COR-L47 (cell line): ENCODE measurements around the gene PLEKHG4B.
"Not testable (repeated sequence)": the region's sequence is repeated elsewhere in the genome, so short reads cannot be mapped to it uniquely, and the experiment has no call there.

Experiments used
- DNase-seq: peaks from one replicate; lab custom pipeline; 2025; lab: John Stamatoyannopoulos, UW

PLEKHG4B gene, protein sequence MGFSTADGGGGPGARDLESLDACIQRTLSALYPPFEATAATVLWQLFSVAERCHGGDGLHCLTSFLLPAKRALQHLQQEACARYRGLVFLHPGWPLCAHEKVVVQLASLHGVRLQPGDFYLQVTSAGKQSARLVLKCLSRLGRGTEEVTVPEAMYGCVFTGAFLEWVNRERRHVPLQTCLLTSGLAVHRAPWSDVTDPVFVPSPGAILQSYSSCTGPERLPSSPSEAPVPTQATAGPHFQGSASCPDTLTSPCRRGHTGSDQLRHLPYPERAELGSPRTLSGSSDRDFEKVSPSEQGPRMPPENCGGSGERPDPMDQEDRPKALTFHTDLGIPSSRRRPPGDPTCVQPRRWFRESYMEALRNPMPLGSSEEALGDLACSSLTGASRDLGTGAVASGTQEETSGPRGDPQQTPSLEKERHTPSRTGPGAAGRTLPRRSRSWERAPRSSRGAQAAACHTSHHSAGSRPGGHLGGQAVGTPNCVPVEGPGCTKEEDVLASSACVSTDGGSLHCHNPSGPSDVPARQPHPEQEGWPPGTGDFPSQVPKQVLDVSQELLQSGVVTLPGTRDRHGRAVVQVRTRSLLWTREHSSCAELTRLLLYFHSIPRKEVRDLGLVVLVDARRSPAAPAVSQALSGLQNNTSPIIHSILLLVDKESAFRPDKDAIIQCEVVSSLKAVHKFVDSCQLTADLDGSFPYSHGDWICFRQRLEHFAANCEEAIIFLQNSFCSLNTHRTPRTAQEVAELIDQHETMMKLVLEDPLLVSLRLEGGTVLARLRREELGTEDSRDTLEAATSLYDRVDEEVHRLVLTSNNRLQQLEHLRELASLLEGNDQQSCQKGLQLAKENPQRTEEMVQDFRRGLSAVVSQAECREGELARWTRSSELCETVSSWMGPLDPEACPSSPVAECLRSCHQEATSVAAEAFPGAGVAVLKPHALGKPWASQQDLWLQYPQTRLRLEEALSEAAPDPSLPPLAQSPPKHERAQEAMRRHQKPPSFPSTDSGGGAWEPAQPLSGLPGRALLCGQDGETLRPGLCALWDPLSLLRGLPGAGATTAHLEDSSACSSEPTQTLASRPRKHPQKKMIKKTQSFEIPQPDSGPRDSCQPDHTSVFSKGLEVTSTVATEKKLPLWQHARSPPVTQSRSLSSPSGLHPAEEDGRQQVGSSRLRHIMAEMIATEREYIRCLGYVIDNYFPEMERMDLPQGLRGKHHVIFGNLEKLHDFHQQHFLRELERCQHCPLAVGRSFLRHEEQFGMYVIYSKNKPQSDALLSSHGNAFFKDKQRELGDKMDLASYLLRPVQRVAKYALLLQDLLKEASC (N-terminal part only)

GRCh38 chr5:91556-92263 lies at the start of gene PLEKHG4B:
Gene PLEKHG4B (plus strand): TSS chr5:92168. CDS start chr5:92232, 64 bp downstream.
- peak; percentile 91 for DNase-seq

- DNase-seq = no peak
Measured at GRCh38 chr5:42250-42649, 49.7 kb upstream of the PLEKHG4B start.

GRCh38 chr5:48192-48591 lies 43.8 kb upstream of the PLEKHG4B start:
- DNase-seq = no peak

- DNase-seq = not testable (repeated sequence)
Measured at GRCh38 chr5:49530-49929, 42.4 kb upstream of the PLEKHG4B start.

DNA sequence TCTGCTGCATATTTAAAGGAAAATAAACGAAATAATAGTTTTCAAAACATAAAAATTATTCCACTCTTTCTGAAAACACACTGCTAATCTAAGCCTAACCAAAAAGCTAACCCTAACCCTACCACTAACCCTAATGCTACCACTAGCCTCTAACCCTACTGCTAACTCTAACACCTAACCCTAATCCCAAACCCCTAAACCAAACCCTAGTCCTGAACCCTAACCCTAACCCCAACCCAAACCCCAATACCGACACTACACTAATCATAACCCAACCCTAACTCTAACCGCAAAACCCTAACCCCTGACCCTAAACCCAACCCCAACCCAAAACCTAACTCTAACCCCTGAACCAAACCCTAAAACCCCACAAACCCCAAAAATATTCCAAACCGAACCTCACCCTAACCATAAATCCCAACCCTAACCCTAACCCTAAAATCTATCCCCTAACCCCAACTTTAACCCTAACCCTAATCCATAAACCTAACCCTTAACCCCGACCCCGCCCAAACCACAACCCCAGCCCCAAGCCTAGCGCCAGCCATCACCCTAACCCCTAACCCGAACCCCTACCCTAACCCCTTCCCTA lies 41.9 kb upstream of the PLEKHG4B start:
- no peak for DNase-seq

- DNase-seq = no peak
Measured at GRCh38 chr5:50724-51499, 41.1 kb upstream of the PLEKHG4B start.

DNA sequence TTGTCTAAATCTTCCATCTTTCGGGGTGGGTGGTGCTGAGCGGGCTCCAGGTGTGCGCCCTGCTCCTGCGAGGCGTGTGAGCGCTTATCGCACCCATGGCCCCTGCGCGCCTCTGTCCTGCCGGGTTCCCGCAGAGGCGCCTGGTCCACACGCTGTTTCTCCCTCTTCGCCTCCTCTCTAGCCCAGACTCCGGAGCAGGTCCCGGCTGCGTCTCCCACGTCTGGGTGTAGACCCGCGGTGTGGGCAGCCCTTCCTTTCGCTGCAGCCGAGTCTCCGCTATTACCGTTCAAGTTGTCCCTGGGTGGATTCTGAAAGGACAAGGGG lies 40.5 kb upstream of the PLEKHG4B start:
- DNase-seq = no peak

DNA sequence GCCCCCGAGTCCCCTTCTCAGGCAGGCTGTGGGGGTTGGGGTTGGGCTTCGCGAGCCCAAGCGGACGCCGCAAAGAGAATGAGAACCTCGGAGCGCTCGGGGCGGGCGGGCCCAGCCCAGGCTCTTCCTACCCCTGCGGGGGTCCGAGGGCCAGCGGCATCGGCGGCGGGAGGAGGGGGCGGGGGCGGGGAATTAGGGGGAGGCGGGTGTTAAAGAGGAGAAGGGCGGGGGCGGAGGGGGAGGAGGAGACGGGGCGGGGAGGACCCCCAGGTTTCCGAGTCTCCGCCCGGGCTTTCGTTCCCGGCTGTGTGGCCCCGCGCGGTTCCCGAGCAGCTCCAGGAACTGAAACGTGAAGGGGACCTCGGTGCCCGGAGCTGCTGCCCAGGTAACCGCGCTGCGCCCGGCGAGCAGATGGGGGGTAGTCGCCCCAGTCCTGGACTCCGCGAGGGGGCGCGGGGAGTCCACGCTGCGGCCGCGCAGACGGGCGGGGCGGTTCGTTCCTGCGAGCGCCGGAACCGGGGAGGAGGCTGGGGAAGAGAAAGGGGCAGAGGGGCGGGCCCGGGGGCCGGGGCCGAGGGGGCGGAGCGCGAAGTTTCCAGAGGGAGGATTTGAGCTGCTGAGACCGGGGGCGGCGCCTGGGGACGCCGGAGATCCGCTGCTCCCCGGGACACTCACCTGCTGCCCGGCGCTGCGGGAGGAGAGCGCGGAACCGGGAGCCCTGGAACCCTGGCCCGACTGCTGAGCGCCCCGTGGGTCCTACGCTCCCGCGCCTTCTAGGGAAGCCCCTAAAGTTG lies 38.4 kb upstream of the PLEKHG4B start:
- peak; percentile 79 for DNase-seq

- no peak for DNase-seq
Measured at GRCh38 chr5:54175-54730, 37.7 kb upstream of the PLEKHG4B start.

- no peak for DNase-seq
Measured at GRCh38 chr5:54876-55569, 36.9 kb upstream of the PLEKHG4B start.

DNA sequence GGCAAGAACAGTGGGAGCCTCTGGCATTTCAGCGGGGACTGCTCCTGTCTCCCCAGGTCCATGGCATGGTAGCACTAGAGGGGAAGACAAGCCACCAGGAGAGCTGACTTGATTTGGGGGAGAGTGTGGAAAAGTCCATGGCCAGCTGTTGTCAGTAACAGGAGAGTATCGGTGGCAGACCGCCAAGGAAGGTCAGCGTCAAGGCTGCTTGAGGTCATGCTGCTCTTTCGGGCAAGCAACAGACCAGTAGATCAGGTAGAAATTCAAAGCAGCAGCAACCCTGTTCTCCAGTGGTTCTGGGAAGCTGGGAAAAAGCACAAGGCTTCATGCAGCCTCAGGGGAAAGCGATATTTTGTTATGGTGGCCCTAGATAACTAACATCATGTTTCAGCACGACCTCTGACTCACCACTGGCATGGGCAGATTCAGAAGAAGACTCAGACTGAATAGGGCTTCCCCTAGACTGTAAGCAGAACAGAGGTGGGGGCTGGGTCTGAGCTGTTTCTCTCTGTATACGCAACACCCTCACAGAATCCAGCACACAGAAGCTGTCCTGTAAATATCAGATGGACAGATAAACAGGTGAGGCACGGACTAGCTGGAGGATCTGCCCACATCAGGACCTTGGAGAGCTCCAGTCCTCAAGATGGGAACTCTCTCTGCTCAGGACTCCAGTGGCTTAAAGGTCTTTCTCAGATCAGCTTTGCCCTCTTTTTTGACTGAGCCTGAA lies 35.2 kb upstream of the PLEKHG4B start:
- no peak for DNase-seq

- DNase-seq = not testable (repeated sequence)
Measured at GRCh38 chr5:60250-60649, 31.7 kb upstream of the PLEKHG4B start.

DNA sequence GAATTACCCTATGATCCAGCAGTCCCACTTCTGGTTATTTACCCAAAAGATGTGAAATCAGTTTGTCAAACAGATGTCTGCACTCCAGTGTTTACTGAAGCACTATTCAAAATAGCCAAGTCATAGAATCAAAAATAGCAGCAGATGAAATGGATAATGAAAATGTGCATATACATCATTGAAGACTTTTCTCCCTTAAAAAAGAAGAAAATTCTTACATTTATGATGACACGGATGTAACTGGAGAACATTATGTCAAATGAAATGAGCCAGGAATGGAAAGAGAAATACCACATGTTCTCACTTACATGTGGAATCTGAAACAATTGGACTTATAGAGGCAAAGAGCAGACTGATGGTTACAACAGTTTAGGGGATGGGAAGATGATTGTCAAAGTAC lies 21.5 kb upstream of the PLEKHG4B start:
- no peak for DNase-seq

- DNase-seq = not testable (repeated sequence)
Measured at GRCh38 chr5:72316-73180, 19.4 kb upstream of the PLEKHG4B start.

DNA sequence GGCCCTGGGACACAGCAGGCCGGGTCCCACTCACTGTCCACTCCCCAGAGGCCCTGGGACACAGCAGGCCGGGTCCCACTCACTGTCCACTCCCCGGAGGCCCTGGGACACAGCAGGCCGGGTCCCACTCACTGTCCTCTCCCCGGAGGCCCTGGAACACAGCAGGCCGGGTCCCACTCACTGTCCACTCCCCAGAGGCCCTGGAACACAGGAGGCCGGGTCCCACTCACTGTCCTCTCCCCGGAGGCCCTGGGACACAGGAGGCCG lies 18.9 kb upstream of the PLEKHG4B start:
- DNase-seq = not testable (repeated sequence)

- no peak for DNase-seq
Measured at GRCh38 chr5:73768-74502, 18.0 kb upstream of the PLEKHG4B start.
